Right hindlimb (tissue), 1 donor: ENCODE data around the gene PARVA.
A peak's percentile ranks its signal among the peaks of the same experiment; 100 is the strongest.
"Not testable (repeated sequence)": the region's sequence is repeated elsewhere in the genome, so short reads cannot be mapped to it uniquely, and the experiment has no call there.

Experiments
- DNase-seq: peaks from one replicate; pipeline ENCODE4 v3.0.0-alpha.2; 2018

Gene PARVA

DNA sequence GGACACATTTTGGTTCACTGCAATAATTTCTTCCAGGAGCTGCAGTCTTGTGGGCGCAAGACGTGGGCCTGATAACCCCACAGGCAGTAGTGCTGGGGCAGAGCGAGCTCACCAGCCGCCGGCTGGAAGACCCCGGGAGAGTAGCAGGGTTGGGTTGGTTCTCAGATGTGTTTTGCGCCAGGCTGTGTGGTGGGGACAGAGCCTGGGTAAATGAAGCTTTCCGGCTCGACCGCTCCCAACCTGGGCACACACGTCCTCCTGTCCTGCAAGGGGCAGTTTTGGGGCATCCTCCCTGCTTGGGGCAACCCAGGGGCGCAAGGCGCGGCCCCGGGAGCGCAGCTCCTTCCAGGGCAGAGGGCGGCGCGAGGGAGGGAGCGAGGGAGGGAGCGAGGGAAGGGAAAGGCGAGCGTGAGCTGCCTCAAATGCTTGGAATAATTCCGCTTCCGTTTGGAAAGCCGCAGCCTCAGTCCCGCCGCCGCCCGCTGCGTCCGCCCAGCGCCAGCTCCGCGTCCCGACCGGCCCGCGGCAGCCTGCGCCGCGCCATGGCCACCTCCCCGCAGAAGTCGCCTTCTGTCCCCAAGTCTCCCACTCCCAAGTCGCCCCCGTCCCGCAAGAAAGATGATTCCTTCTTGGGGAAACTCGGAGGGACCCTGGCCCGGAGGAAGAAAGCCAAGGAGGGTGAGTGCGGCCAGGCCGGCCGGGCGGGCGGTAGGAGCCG is at the start of gene PARVA:
TSS of gene PARVA (plus strand) at position 466 of the 718 bp plus-strand sequence. CDS start at position 543, 77 bp downstream.
- DNase-seq, result peak; percentile 87

DNA sequence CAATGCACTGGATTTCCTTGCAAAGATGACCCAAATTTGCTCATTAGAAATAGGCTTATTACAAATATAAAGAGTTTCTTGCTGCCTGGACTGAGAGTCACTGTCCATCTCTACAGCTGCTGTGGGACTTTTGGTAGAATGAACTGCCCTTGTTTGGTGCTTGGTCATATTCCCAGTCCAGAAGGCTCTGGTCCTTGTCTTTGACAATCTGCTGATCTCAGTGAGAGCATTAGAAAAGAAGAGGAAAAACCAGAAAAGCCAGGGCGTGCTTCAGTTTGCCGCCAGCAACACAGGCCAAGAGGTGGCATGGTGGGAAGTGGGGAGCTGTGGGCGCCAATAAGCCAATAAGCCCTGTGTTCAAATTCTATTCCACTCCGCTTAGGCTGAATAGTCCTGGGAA is 48.2 kb upstream of the PARVA start:
- no peak for DNase-seq

DNA sequence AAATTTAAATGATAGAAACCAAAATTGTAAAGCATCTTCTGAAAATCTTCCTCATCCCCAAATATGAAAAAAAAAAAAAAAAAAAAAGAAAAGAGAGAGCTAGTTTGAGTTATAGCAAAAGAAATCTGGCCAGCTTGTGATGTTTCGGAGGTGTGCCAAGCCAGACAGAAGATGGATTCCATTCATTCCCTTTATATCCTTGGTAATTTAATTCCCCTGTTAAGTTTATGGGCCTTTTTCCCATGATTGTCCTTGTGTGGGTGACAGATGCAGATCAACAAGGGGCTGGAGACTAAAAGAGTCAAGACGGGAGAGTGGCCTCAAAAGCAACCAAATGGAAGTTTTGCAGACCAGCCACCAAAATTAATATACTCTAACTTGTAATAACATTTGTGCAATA is 47.6 kb upstream of the PARVA start:
- DNase-seq, result no peak

- DNase-seq, result no peak
These were observed 46.7 kb upstream of the PARVA start for GRCh38 chr11:12330485-12331231.

DNA sequence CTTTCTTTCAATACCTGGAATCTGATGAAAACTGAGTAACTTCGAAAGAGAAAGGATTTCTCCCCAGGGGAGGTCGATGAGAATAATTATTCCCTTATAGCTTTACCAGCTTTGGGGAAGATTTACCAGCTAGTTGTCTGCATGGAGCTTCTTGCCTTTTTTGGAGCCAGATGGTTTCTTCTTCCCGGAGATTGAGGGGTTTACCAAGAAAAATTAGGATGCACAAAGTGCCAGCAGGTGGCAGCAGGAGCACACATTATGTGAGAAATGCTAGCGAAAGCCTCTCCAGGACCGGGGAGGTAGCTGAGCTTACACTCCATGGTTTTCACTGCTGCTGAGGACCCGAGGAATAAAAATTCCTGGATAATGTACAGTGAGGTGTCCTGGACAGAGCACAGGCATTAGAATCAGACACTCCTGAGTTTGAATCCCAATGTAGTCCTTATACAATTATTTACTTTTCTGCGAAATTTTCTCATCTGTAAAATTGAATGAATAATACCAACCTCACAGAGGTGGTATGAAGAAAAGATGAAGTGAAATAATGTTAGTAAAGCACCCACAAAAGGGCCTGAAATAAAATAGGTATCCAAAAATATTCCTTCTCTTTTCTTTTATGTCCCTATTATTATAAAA is 46.0 kb upstream of the PARVA start:
- peak; percentile 91 for DNase-seq

- no peak for DNase-seq
These were observed 33.8 kb upstream of the PARVA start for GRCh38 chr11:12343526-12343925.

GRCh38 chr11:12353534-12353933 is 23.8 kb upstream of the PARVA start:
- DNase-seq, result no peak

DNA sequence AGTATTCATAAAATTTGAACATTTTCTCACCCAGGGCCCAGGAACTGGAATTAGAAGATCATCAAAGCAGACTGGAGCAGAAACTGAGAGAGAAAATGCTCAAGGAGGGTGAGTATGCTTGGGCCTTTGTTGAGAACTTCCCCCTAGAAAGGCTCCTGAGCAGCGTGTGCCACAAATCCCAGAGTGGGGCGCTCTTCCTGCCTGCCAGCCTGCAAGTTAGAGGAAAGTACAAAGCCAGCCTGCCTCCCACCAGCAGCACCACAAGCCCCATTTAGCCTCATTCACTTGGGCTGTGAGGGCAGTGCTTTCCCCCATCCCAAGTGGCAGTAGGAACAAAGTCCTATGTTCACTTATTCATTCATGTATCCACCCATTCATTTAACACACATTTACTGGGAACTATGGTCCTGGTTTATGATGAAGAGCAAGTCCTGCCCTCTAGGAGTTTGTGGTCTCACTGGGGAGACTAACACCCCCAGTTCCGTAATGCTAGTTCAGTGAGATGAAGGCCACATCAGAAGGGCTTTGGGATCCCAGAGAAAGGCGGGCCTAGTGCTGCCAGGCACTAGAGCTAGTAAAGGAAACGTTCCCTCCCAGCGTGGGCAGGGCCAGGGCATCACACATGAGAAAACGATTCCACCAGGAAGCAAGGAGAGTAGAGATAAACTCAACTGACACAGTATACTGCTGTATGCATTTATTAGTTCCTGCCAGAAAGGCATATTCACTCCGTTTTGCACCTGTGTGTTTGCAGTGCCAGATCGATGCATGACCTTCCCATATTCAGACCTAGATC is 22.4 kb upstream of the PARVA start:
- no peak for DNase-seq

- no peak for DNase-seq
These were observed 20.3 kb upstream of the PARVA start for GRCh38 chr11:12356944-12357655.

- DNase-seq, result not testable (repeated sequence)
These were observed 19.7 kb upstream of the PARVA start for GRCh38 chr11:12357697-12358096.

DNA sequence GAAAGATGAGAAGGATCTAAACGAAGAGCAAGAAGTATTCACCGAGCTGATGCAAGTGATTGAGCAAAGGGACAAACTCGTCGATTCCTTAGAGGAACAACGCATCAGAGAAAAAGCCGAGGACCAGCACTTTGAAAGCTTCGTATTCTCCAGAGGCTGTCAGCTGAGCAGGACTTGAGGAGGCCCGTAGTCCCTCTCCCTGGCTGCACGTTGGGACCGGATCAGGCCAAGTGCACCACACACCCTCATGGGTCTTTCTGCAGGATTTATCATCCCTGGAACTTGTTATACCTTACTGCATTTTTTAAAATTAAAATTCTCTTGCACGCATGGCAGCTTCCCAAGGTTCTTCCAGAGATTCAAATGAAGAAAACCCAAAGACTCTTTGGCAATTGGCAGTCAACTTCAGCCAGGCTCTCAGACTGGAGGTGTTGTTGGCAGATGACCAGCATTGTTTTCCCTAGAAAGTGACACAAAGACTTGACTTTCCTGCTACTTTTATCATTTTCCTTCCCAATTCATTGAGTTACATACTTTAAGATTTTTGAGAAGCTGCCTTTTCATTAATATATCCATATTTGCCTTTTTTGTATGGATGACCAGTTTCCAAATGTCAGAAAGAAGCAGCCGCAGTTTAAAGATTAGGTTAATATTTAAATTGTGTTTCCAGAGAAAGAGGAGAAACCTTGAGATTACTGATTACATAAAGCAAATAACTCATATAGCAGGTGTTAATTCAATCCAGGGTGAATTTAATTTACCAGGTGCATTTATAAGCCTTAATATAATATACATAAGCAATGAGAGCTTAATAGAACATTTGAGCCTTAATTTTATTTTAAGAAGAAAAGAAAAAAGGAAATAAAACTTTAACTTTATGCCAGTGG is 18.8 kb upstream of the PARVA start:
- DNase-seq, result no peak

- no peak for DNase-seq
These were observed 17.6 kb upstream of the PARVA start for GRCh38 chr11:12359761-12360160.

GRCh38 chr11:12361682-12362081 is 15.7 kb upstream of the PARVA start:
- DNase-seq, result peak; percentile 31

DNA sequence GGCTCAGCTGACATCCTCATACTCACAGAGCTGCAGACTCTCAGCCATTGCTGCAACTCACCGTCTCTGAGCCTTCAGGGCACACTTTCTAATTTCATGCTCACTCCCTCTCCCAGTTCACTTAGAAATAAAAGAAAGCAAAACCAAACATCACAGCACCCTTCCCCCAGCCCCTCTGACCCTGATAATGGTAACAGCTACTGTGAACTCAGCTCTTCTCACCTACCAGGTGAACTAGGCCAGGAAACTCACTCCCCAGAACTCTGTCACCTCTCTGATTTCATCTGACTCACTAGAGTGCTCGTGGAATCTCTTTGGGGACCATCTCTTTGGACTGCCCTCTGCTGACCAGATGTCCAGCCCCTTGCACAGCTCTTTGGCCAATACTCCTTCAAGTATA is 14.5 kb upstream of the PARVA start:
- no peak for DNase-seq

DNA sequence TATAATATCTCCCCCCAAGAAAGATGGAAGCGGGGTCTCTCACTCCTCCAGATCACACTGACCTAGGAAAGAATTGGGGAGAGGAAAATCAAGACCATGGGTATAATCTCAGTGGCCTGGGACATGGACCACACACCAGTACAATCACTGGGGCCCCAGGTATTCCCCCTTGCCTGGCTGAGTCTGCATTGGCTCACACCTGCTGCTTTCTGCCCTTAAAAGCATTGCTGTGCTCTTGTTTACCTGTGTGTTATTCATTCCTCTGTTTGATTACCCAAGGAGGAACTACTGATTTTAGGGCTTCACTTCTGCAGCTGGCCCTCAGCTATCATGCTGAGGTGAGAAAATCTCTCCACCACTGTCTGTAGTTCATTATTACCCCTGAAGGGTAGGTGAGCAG is 14.0 kb upstream of the PARVA start:
- DNase-seq, result no peak

DNA sequence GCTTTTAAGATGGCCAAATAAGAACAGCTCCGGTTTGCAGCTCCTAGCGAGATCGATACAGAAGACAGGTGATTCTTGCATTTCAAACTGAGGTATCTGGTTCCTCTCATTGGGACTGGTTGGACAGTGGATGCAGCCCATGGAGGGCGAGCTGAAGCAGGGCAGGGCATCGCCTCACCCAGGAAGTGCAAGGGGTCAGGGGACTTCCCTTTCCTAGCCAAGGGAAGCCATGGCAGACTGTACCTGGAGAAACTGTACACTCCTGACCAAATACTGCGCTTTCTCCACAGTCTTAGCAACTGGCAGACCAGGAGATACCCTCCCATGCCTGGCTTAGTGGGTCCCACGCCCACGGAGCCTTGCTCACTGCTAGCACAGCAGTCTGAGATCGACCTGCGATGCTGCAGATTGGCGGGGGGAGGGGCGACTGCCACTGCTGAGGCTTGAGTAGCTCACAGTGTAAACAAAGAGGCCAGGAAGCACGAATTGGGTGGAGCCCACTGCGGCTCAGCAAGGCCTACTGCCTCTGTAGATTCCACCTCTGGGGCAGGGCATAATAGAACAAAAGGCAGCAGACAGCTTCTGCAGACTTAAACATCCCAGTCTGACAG is 11.3 kb upstream of the PARVA start:
- DNase-seq, result not testable (repeated sequence)

GRCh38 chr11:12367057-12367456 is 10.3 kb upstream of the PARVA start:
- not testable (repeated sequence) for DNase-seq

DNA sequence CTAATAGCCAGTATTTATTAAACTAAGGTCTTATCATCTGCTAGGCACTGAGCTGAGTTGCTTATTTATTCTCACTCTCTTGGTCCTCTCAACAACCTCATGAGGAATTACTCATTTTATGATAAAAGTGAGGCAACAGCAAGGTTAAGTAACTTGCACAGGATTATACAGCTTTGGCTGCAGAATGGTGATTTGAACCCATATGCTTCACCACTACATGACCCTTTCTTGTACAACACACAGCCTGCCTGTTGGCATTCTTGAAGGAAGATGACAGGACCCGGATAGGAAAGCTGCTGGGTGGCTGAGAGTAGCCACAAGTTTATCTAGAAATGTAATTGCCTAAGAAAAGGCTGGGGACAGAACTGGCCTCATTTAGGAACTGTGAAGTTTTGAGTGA is 5.3 kb upstream of the PARVA start:
- no peak for DNase-seq

DNA sequence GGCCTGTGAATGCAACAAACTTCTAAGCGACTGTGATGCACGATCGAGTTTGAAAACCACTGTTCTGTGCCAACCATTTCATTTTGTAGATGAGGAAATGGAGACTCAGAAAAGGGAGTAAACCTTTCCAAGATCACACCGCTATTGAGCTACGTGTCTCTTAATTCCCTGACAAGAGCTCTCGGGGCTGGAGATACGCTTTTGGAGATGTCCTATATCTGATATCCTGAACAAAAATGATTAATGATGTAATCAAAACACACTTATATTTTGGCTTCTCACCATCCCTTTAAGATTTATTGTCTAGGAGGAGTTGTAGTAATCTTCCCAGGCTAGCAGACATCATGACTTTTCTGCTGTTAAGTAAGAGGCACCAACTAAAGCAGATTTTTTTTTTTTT is 1.7 kb upstream of the PARVA start:
- no peak for DNase-seq

GRCh38 chr11:12376259-12377081 is 901 bp upstream of the PARVA start:
- peak; percentile 77 for DNase-seq
